Measurements from ENCODE around the gene CBLL1. TPM values are rescaled to one million over a fixed set of nuclear protein-coding genes. Genes with fewer than 3 reads are reported as not detected.

CBLL1 gene
- total and polyA plus RNA-seq, 2 of the 13 experiments (the other 11 are each of a cell fraction or from before 2014, with no cell fraction given), result 8.8 to 10.5 TPM

DNA sequence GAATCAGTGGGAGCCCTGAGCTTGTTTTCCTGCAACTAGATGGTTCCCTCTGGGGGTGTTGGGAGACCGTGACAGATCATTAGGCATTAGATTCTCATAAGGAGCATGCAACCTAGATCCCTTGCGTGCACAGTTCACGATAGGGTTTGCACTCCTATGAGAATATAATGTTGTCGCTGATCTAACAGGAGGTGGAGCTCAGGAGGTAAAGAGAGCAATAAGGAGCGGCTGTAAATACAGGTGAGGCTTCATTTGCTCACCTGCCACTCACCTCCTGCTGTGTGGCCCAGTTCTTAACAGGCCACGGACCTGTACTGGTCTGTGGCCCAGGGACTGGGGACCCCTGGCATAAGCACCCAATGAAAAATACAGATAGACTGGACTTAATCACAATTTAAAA lies 48.4 kb downstream of the CBLL1 start (continued):
- TF ChIP-seq GLI4 (CRISPR knock-in tag; IDR thresholded peaks at IDR 0.05; ENCODE audit: borderline replicate concordance) (no peak), HIVEP1 (CRISPR knock-in tag; IDR thresholded peaks at IDR 0.05) (no peak), ZFY (CRISPR knock-in tag; IDR thresholded peaks at IDR 0.05) (no peak), CERS6 (CRISPR knock-in tag; IDR thresholded peaks at IDR 0.05) (no peak)

GRCh38 chr7:107799647-107800264 lies 55.8 kb downstream of the CBLL1 start:
- TF ChIP-seq MEF2D (CRISPR knock-in tag; IDR thresholded peaks at IDR 0.05) (peak; percentile 48; the same call in 1 of the 2 replicates), SAP130 (CRISPR knock-in tag; IDR thresholded peaks at IDR 0.05; ENCODE audit: low read depth) (peak; percentile 35; the same call in 1 of the 2 replicates), ZNF788 (CRISPR knock-in tag; IDR thresholded peaks at IDR 0.05; ENCODE audit: borderline replicate concordance) (no peak), TFAP4 (IDR thresholded peaks at IDR 0.05; ENCODE audit: borderline replicate concordance, low read depth) (peak; percentile 78; the same call in 1 of the 2 replicates)
- TF ChIP-seq, protein P1, sequence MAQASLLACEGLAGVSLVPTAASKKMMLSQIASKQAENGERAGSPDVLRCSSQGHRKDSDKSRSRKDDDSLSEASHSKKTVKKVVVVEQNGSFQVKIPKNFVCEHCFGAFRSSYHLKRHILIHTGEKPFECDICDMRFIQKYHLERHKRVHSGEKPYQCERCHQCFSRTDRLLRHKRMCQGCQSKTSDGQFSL (CRISPR knock-in tag; IDR thresholded peaks at IDR 0.05), result no peak
- TF ChIP-seq, protein P2, sequence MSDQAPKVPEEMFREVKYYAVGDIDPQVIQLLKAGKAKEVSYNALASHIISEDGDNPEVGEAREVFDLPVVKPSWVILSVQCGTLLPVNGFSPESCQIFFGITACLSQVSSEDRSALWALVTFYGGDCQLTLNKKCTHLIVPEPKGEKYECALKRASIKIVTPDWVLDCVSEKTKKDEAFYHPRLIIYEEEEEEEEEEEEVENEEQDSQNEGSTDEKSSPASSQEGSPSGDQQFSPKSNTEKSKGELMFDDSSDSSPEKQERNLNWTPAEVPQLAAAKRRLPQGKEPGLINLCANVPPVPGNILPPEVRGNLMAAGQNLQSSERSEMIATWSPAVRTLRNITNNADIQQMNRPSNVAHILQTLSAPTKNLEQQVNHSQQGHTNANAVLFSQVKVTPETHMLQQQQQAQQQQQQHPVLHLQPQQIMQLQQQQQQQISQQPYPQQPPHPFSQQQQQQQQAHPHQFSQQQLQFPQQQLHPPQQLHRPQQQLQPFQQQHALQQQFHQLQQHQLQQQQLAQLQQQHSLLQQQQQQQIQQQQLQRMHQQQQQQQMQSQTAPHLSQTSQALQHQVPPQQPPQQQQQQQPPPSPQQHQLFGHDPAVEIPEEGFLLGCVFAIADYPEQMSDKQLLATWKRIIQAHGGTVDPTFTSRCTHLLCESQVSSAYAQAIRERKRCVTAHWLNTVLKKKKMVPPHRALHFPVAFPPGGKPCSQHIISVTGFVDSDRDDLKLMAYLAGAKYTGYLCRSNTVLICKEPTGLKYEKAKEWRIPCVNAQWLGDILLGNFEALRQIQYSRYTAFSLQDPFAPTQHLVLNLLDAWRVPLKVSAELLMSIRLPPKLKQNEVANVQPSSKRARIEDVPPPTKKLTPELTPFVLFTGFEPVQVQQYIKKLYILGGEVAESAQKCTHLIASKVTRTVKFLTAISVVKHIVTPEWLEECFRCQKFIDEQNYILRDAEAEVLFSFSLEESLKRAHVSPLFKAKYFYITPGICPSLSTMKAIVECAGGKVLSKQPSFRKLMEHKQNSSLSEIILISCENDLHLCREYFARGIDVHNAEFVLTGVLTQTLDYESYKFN (CRISPR knock-in tag; conservative IDR thresholded peaks at IDR 0.05), result 0 out of 2 replicates have a peak, but pooled peaks have one; percentile 22
- Histone ChIP-seq H2AFZ (ENCODE audit: low read length) (no peak overlapping the region), H3K4me3 (replicated peaks in 1 of 3; ENCODE audit: insufficient read depth in 1 of 3, low read depth in 2 of 3, low read length in 3 of 3) (no peak overlapping the region), H3K4me1 (ENCODE audit: insufficient read depth, low read length) (peaks cover 27% of the 10 kb centered on the region), H3K27me3 (ENCODE audit: control insufficient read depth in 1 of 2, insufficient read depth in 2 of 2, low read length in 2 of 2) (no peaks in the 10 kb centered on the region; a peak in 1 of 5 replicates), H3K4me2 (ENCODE audit: low read depth, low read length) (peak overlapping the region; percentile 25), H3K9me3 (ENCODE audit: low read length) (no peaks in the 10 kb centered on the region), H4K20me1 (ENCODE audit: insufficient read depth, low read length) (no peaks in the 10 kb centered on the region), H3K36me3 (replicated peaks in 1 of 2; ENCODE audit: control insufficient read depth in 1 of 2, insufficient read depth in 2 of 2, low read length in 2 of 2) (no peaks in the 10 kb centered on the region), H3K27ac (ENCODE audit: extremely low read length, insufficient read depth, low read length) (no peak overlapping the region), H3K9ac (ENCODE audit: insufficient read depth, low read depth, low read length) (no peak overlapping the region), H3K79me2 (ENCODE audit: insufficient read depth, low read length) (no peaks in the 10 kb centered on the region)
- in situ Hi-C loops (cut with HindIII; ENCODE audit: extremely low pct_ligation_motif_present, low pct_unique_long_range_greater_than_20kb), result no loop called here
- FAIRE-seq (peak; percentile 30), DNase-seq (ENCODE audit: low spot score) (peak; percentile 10), ATAC-seq (peak; percentile 50; the same call in 2 of the 3 replicates)
- POLR2A ChIA-PET, result interaction anchor here (1.1 kb wide), 1 partner anchor 56 kb away, joined by 4 read pairs; no protein-coding TSS in a partner anchor
- CTCF ChIA-PET (ENCODE audit: low intra/inter-chr PET ratio, low total read pairs), result no interaction called here
- intact Hi-C loops (cut with micrococcal nuclease; ENCODE audit: unreplicated experiment), result no loop called here
- BruUV-seq (replicated peaks), result no TSS peak
- 3% methylated on average over 6 of the region's 6 CpGs for WGBS (ENCODE audit: low lambda C conversion rate)

Measured in HepG2 (cell line).